Stomach smooth muscle (tissue), 2 donors: ENCODE data around the gene RRM1.
"Not testable (repeated sequence)": the region's sequence is repeated elsewhere in the genome, so short reads cannot be mapped to it uniquely, and the experiment has no call there.

Experiments
- H3K27ac ChIP-seq: one replicate; pipeline ENCODE4 v1.7.0; 2013; ENCODE audit warnings: mild to moderate bottlenecking, low read length, inconsistent platforms
- H3K27me3 ChIP-seq, 2 donors: one replicate each; pipeline ENCODE4 v1.7.0; 2013; ENCODE audit warnings: low read length in 2 of 2; ENCODE audit not compliant: insufficient read depth in 2 of 2, control insufficient read depth in 1 of 2
- H3K36me3 ChIP-seq, 2 donors: one replicate each; pipeline ENCODE4 v1.7.0; 2013; ENCODE audit warnings: low read length in 2 of 2; ENCODE audit not compliant: control insufficient read depth in 2 of 2, insufficient read depth in 2 of 2
- H3K4me1 ChIP-seq: one replicate; pipeline ENCODE4 v1.7.0; 2013; ENCODE audit warnings: low read length; ENCODE audit not compliant: control insufficient read depth, insufficient read depth
- H3K4me3 ChIP-seq, 2 donors: one replicate each; pipeline ENCODE4 v1.7.0; 2013; ENCODE audit warnings: low read length in 2 of 2
- H3K9ac ChIP-seq, 2 donors: one replicate each; pipeline ENCODE4 v1.7.0; 2013; ENCODE audit warnings: low read length in 2 of 2, mild to moderate bottlenecking in 1 of 2
- H3K9me3 ChIP-seq, 2 donors: one replicate each; pipeline ENCODE4 v1.7.0; 2013; ENCODE audit warnings: low read length in 2 of 2; ENCODE audit not compliant: control insufficient read depth in 2 of 2
- donor health status: healthy.
- donor health status: Pancreatic carcinoma.

Gene RRM1

GRCh38 chr11:4098026-4098621, 3.5 kb downstream of the RRM1 start:
- Histone ChIP-seq H3K4me1 (peaks cover 17% of the 10 kb centered on the region), H3K9me3 (no peaks in the 10 kb centered on the region), H3K4me3 (no peak overlapping the region), H3K36me3 (no peaks in the 10 kb centered on the region), H3K9ac (no peak overlapping the region), H3K27ac (no peak overlapping the region), H3K27me3 (no peaks in the 10 kb centered on the region)

GRCh38 chr11:4102711-4103110, 8.1 kb downstream of the RRM1 start:
- H3K27ac ChIP-seq = no peak overlapping the region
- H3K27me3 ChIP-seq = no peaks in the 10 kb centered on the region
- H3K9ac ChIP-seq = no peak overlapping the region
- no peaks in the 10 kb centered on the region for H3K9me3 ChIP-seq
- peaks cover 7 to 9% of the 10 kb centered on the region in 2 donors for H3K36me3 ChIP-seq
- H3K4me1 ChIP-seq = no peaks in the 10 kb centered on the region
- no peak overlapping the region for H3K4me3 ChIP-seq

DNA sequence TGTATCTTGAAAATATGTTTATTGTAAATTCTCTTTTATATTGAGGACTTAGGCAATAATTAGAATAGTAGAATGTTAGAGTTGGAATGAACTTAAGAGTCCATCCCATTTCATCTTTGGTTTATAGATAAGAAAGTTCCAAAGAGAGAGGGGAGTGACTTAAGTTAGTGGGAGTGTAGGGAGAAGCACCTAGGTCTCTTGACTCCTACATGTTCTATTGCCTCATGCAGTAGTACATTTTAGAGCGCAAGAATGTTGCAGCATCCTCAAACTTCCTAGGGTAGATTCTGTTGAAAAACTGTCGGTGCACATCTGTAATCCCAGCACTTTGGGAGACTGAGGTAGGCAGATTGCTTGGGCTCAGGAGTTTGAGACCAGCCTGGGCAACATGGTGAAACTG, 8.7 kb downstream of the RRM1 start:
- no peak overlapping the region for H3K9ac ChIP-seq
- H3K4me1 ChIP-seq = no peaks in the 10 kb centered on the region
- peaks cover 7 to 9% of the 10 kb centered on the region in 2 donors for H3K36me3 ChIP-seq
- H3K4me3 ChIP-seq = no peak overlapping the region
- H3K9me3 ChIP-seq = no peaks in the 10 kb centered on the region
- H3K27me3 ChIP-seq = no peaks in the 10 kb centered on the region
- H3K27ac ChIP-seq = no peak overlapping the region

DNA sequence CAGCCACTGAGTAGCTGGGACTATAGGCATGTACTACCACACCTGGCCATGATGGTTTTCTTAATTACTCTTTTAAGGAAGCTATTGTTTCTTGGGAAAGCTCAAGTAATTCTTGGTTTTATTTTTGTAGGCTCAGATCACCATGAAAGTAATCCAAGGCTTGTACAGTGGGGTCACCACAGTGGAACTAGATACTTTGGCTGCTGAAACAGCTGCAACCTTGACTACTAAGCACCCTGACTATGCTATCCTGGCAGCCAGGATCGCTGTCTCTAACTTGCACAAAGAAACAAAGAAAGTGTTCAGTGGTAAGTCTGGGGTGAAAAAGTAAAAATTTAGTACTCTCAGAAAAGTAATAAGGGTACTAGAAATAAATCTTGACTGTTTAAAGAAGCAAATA, 11.3 kb downstream of the RRM1 start:
- Histone ChIP-seq H3K27ac (no peak overlapping the region), H3K27me3 (no peaks in the 10 kb centered on the region), H3K4me1 (no peaks in the 10 kb centered on the region), H3K4me3 (no peak overlapping the region), H3K9ac (no peak overlapping the region), H3K36me3 (peaks cover 7 to 12% of the 10 kb centered on the region in 2 donors), H3K9me3 (no peaks in the 10 kb centered on the region)

- Histone ChIP-seq H3K27me3 (no peaks in the 10 kb centered on the region), H3K36me3 (peaks cover 16% of the 10 kb centered on the region in 2 donors)
These were observed 17.2 kb downstream of the RRM1 start for GRCh38 chr11:4111834-4112233.

DNA sequence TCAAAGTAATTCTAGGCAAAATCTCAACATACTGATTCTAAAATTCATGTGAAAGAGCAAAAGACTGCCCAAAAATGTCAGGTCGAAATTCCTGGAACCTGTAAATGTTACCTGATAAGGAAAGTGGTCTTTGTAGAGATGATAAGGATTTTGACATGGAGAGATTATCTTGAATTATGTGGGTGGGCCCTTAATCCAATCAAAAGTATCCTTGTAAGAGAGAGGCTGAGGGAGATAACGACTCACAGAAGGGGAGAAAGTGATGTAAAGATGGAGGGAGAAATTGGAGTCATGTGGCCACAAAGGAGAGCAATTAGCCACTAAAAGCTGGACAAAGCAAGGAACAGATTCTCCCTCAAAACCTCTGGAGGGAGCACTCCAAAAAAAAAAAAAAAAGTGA, 20.5 kb downstream of the RRM1 start:
- H3K27me3 ChIP-seq = no peaks in the 10 kb centered on the region

More at GRCh38 chr11:4111834-4112233, 17.2 kb downstream of the RRM1 start:
- Histone ChIP-seq H3K9me3 (no peaks in the 10 kb centered on the region), H3K27ac (no peak overlapping the region), H3K4me1 (no peaks in the 10 kb centered on the region), H3K4me3 (no peak overlapping the region), H3K9ac (no peak overlapping the region)

DNA sequence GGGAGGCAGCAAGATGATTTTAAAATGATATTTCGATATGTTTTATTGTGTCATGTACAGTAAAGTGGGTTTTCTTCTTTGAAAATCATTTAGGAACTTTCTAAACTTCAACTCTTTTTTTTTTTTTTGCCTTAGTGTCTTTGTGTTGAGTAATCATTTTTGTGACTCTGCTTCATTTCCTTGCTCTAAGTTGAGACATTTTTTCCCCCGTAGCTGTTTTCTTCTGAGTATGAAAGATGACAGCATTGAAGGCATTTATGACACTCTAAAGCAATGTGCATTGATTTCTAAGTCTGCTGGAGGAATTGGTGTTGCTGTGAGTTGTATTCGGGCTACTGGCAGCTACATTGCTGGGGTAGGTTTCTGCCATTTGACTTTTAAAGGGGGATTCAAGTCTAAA, 23.5 kb downstream of the RRM1 start:
- no peak overlapping the region for H3K4me3 ChIP-seq
- H3K9me3 ChIP-seq = no peaks in the 10 kb centered on the region
- no peak overlapping the region for H3K27ac ChIP-seq
- no peak overlapping the region for H3K9ac ChIP-seq
- no peaks in the 10 kb centered on the region for H3K27me3 ChIP-seq
- no peaks in the 10 kb centered on the region for H3K4me1 ChIP-seq
- H3K36me3 ChIP-seq = peaks cover 9 to 14% of the 10 kb centered on the region in 2 donors

More for the DNA sequence above, 20.5 kb downstream of the RRM1 start:
- H3K9ac ChIP-seq = no peak overlapping the region
- H3K4me1 ChIP-seq = no peaks in the 10 kb centered on the region
- H3K9me3 ChIP-seq = no peaks in the 10 kb centered on the region
- no peak overlapping the region for H3K27ac ChIP-seq
- no peak overlapping the region for H3K4me3 ChIP-seq
- peaks cover 10 to 11% of the 10 kb centered on the region in 2 donors for H3K36me3 ChIP-seq

DNA sequence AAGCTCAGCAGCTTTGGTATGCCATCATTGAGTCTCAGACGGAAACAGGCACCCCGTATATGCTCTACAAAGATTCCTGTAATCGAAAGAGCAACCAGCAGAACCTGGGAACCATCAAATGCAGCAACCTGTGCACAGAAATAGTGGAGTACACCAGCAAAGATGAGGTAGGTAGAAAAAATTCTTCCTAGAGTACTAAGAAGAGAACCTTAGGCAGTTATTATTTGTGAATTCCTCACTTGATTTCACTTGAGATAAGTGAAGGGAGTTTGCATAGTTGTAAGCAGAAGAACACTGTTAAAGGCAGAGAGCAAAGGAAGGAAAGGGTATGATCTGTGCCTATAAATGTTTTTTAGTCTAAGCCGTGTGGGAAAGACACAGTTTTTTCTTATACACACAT, 28.6 kb downstream of the RRM1 start:
- Histone ChIP-seq H3K9me3 (no peaks in the 10 kb centered on the region), H3K4me3 (no peak overlapping the region), H3K9ac (no peak overlapping the region), H3K4me1 (no peaks in the 10 kb centered on the region), H3K36me3 (peaks cover 24 to 38% of the 10 kb centered on the region in 2 donors), H3K27me3 (no peaks in the 10 kb centered on the region), H3K27ac (no peak overlapping the region)

GRCh38 chr11:4125141-4125540, 30.5 kb downstream of the RRM1 start:
- no peaks in the 10 kb centered on the region for H3K27me3 ChIP-seq
- H3K27ac ChIP-seq = no peak overlapping the region
- peaks cover 26 to 42% of the 10 kb centered on the region in 2 donors for H3K36me3 ChIP-seq
- no peak overlapping the region for H3K4me3 ChIP-seq
- no peak overlapping the region for H3K9ac ChIP-seq
- no peaks in the 10 kb centered on the region for H3K9me3 ChIP-seq
- H3K4me1 ChIP-seq = no peaks in the 10 kb centered on the region

- no peak overlapping the region for H3K9ac ChIP-seq
- H3K27me3 ChIP-seq = no peaks in the 10 kb centered on the region
- no peaks in the 10 kb centered on the region for H3K9me3 ChIP-seq
- peaks cover 29 to 41% of the 10 kb centered on the region in 2 donors for H3K36me3 ChIP-seq
- H3K4me3 ChIP-seq = no peak overlapping the region
- no peaks in the 10 kb centered on the region for H3K4me1 ChIP-seq
- no peak overlapping the region for H3K27ac ChIP-seq
These were observed 32.8 kb downstream of the RRM1 start for GRCh38 chr11:4127357-4127756.

DNA sequence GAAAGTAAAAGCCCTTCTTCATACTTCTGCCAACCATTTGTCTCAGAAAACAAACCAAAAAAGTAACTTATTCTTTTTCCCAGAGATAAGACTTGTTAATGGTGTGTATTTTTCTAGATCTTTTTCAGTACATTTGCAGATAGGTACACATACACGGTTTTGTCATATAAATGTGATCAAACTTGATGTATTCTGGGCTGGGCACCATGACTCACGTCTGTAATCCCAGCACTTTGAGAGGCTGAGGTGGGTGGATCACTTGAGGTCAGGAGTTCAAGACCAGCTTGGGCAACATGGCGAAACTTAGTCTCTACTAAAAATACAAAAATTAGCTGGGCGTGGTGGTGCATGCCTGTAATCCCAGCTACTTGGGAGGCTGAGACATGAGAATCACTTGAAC, 35.6 kb downstream of the RRM1 start:
- H3K27me3 ChIP-seq, H3K4me1 ChIP-seq, H3K9me3 ChIP-seq, H3K27ac ChIP-seq, H3K9ac ChIP-seq, H3K4me3 ChIP-seq: not testable (repeated sequence)
- H3K36me3 ChIP-seq = peaks cover 25 to 27% of the 10 kb centered on the region in 2 donors
